IMR-90 (cell line): ENCODE data around the gene OR10A3. TPM values are rescaled to one million over a fixed set of nuclear protein-coding genes. Genes with fewer than 3 reads are reported as not detected.

Source experiments
- ATAC-seq: fragments of 200-7000 bp; cut with Tn5 transposase; 2 replicates; pipeline ENCODE4 v1.9.1; 2020; ENCODE audit warnings: low read depth, mild to moderate bottlenecking, moderate library complexity
- BruUV-seq: library from RNA; stranded (reverse); fragments of 400-500 nt; replicated peaks from 2 replicates; lab custom pipeline; 2021; lab: Mats Ljungman, UMichigan
- CTCF ChIA-PET: fragments of 300-600 bp; formaldehyde crosslinking; extraction: SDS; loops from one replicate; lab custom pipeline; 2021; ENCODE audit warnings: antibody characterized with exemption; lab: Yijun Ruan, JAX
- POLR2A ChIA-PET: fragments of 300-600 bp; sonication (Branson Sonifier 250); formaldehyde crosslinking; loops from one replicate; lab custom pipeline; 2022; ENCODE audit warnings: antibody characterized with exemption; ENCODE audit not compliant: unreplicated experiment; lab: Charles Lee
- DNase-seq: peaks from one replicate; pipeline ENCODE4 v3.0.0; 2013
- H2AFZ ChIP-seq: replicated peaks from 2 replicates; pipeline ENCODE3; 2013; ENCODE audit warnings: low read length, mild to moderate bottlenecking; ENCODE audit not compliant: poor library complexity
- H2AK5ac ChIP-seq: 2 replicates; pipeline ENCODE4 v1.6.1; 2013; ENCODE audit warnings: low read depth, low read length, inconsistent platforms
- H2AK9ac ChIP-seq: replicated peaks from 2 replicates; pipeline ENCODE3; 2013; ENCODE audit warnings: mild to moderate bottlenecking, low read depth, low read length, moderate library complexity; ENCODE audit not compliant: poor library complexity
- H2BK120ac ChIP-seq: 2 replicates; pipeline ENCODE4 v1.6.1; 2013; ENCODE audit warnings: low read depth, low read length, inconsistent platforms
- H2BK15ac ChIP-seq: 3 replicates; pipeline ENCODE4 v1.6.1; 2013; ENCODE audit warnings: low read depth, low read length, inconsistent platforms
- H2BK20ac ChIP-seq: 2 replicates; pipeline ENCODE4 v1.6.1; 2013; ENCODE audit warnings: low read depth, mild to moderate bottlenecking, inconsistent platforms, low read length, moderate library complexity
- H2BK5ac ChIP-seq: 2 replicates; pipeline ENCODE4 v1.6.1; 2013; ENCODE audit warnings: mild to moderate bottlenecking, low read depth, low read length, inconsistent platforms; ENCODE audit not compliant: poor library complexity, severe bottlenecking
- H3K14ac ChIP-seq: replicated peaks from 2 replicates; pipeline ENCODE4 v1.6.1; 2013; ENCODE audit warnings: low read depth, low read length, inconsistent platforms
- H3K18ac ChIP-seq: 2 replicates; pipeline ENCODE4 v1.6.1; 2013; ENCODE audit warnings: low read depth, low read length, control low read depth
- H3K23ac ChIP-seq: 2 replicates; pipeline ENCODE4 v1.6.1; 2013; ENCODE audit warnings: low read depth, low read length, inconsistent platforms
- H3K27ac ChIP-seq: 2 replicates; pipeline ENCODE4 v1.5.1; 2013; ENCODE audit warnings: mild to moderate bottlenecking, control low read depth, low read length; ENCODE audit not compliant: insufficient read depth
- H3K27me3 ChIP-seq: 2 replicates; pipeline ENCODE4 v1.6.1; 2013; ENCODE audit warnings: low read length; ENCODE audit not compliant: control insufficient read depth, insufficient read depth
- H3K36me3 ChIP-seq: 2 replicates; pipeline ENCODE4 v1.6.1; 2013; ENCODE audit warnings: low read length, mixed read lengths; ENCODE audit not compliant: control insufficient read depth, insufficient read depth
- H3K4ac ChIP-seq: 2 replicates; pipeline ENCODE4 v1.6.1; 2013; ENCODE audit warnings: low read depth, low read length, inconsistent platforms
- H3K4me1 ChIP-seq: 2 replicates; pipeline ENCODE4 v1.6.1; 2013; ENCODE audit warnings: low read length, mixed read lengths; ENCODE audit not compliant: control insufficient read depth, insufficient read depth
- H3K4me2 ChIP-seq: 2 replicates; pipeline ENCODE4 v1.6.1; 2013; ENCODE audit warnings: low read depth, mild to moderate bottlenecking, control low read depth, low read length, moderate library complexity
- H3K4me3 ChIP-seq: 2 replicates; pipeline ENCODE4 v1.5.1; 2013; ENCODE audit warnings: low read depth, mild to moderate bottlenecking, control low read depth, low read length, moderate library complexity; ENCODE audit not compliant: insufficient read depth
- H3K56ac ChIP-seq: 2 replicates; pipeline ENCODE4 v1.6.1; 2013; ENCODE audit warnings: low read length, inconsistent platforms; ENCODE audit not compliant: insufficient read depth; ENCODE audit errors: extremely low read depth
- H3K79me1 ChIP-seq, 2 experiments: 2 replicates each; pipeline ENCODE4 v1.6.1; 2013; ENCODE audit warnings: low read length in 2 of 2, inconsistent platforms in 1 of 2, low read depth in 1 of 2
- H3K9ac ChIP-seq: 2 replicates; pipeline ENCODE4 v1.6.1; 2013; ENCODE audit warnings: low read depth, low read length, control low read depth
- H3K9me1 ChIP-seq: 2 replicates; pipeline ENCODE4 v1.6.1; 2013; ENCODE audit warnings: low read length, inconsistent platforms; ENCODE audit not compliant: insufficient read depth
- H3K9me3 ChIP-seq: 2 replicates; pipeline ENCODE4 v1.6.1; 2013; ENCODE audit warnings: low read length; ENCODE audit not compliant: control insufficient read depth, insufficient read depth
- H4K20me1 ChIP-seq: 2 replicates; pipeline ENCODE4 v1.6.1; 2013; ENCODE audit warnings: low read length, inconsistent platforms; ENCODE audit not compliant: insufficient read depth
- H4K5ac ChIP-seq: 2 replicates; pipeline ENCODE4 v1.6.1; 2013; ENCODE audit warnings: mild to moderate bottlenecking, low read depth, low read length, control low read depth
- H4K8ac ChIP-seq, 2 experiments: 2 replicates each; pipeline ENCODE4 v1.6.1; 2013; ENCODE audit warnings: low read depth in 2 of 2, low read length in 2 of 2, control low read depth in 1 of 2, inconsistent platforms in 1 of 2
- H4K91ac ChIP-seq: 2 replicates; pipeline ENCODE4 v1.6.1; 2013; ENCODE audit warnings: low read depth, low read length, inconsistent platforms; ENCODE audit not compliant: insufficient read depth
- CEBPB ChIP-seq: IDR thresholded peaks from 2 replicates; pipeline ENCODE4 v1.6.1; 2012; ENCODE audit warnings: low read depth, low read length, improper control_type of control experiment
- CHD1 ChIP-seq: IDR thresholded peaks from 2 replicates; pipeline ENCODE4 v1.6.1; 2012; ENCODE audit warnings: low read depth, low read length, improper control_type of control experiment
- FOS ChIP-seq: fragments of 150-350 bp; IDR thresholded peaks from 2 replicates; pipeline ENCODE4 v1.6.1; 2016; ENCODE audit warnings: low read depth, low read length
- MAZ ChIP-seq: IDR thresholded peaks from 2 replicates; pipeline ENCODE4 v1.6.1; 2012; ENCODE audit warnings: low read depth, mild to moderate bottlenecking, low read length, improper control_type of control experiment, moderate library complexity, borderline replicate concordance
- NFE2L2 ChIP-seq: fragments of 150-350 bp; IDR thresholded peaks from 2 replicates; pipeline ENCODE4 v1.6.1; 2016; ENCODE audit warnings: low read depth, mild to moderate bottlenecking, low read length
- RFX5 ChIP-seq: IDR thresholded peaks from 2 replicates; pipeline ENCODE4 v1.8.0; 2012; ENCODE audit warnings: low read depth, mild to moderate bottlenecking, low read length, moderate library complexity
- SMC3 ChIP-seq: fragments of 150-350 bp; IDR thresholded peaks from 2 replicates; pipeline ENCODE4 v1.6.1; 2016; ENCODE audit warnings: low read depth, mild to moderate bottlenecking, antibody characterized with exemption, low read length, moderate library complexity
- WGBS, 2 experiments: methylation state at CpG; one replicate each; pipeline versions ENCODE4 v1.1.5 to v1.1.7; 2013; ENCODE audit warnings: missing lambda C conversion rate in 2 of 2; ENCODE audit not compliant: insufficient read length in 1 of 2; ENCODE audit errors: extremely low coverage in 2 of 2; 5-methylcytosine and 5-hydroxymethylcytosine counted together
- dilution Hi-C: fragments of 300-500 bp; cut with HindIII; formaldehyde crosslinking; loops from one replicate; pipeline ENCODE4 v1.14.3; 2018; ENCODE audit warnings: low sequenced_read_pairs; ENCODE audit not compliant: unreplicated experiment
- in situ Hi-C: fragments of 300-500 bp; cut with MboI; formaldehyde crosslinking; loops from 3 replicates; pipeline ENCODE4 v1.14.3; 2019; ENCODE audit warnings: low sequenced_read_pairs, inconsistent platforms, mixed read lengths
- intact Hi-C: fragments of 100-400 bp; cut with micrococcal nuclease; formaldehyde crosslinking; loops from 2 replicates; pipeline ENCODE4 v1.10.0; 2022
- polyA plus RNA-seq, 3 experiments: library from polyadenylated mRNA; depleted of rRNA; stranded (reverse); fragments of >200 nt; gene quantifications; 2 replicates each; pipeline ENCODE4 v1.2.3, GENCODE V29; 2012; ENCODE audit warnings: low replicate concordance in 1 of 3
- total RNA-seq: library from RNA; depleted of rRNA; stranded (reverse); fragments of >200 nt; gene quantifications from 2 replicates; pipeline ENCODE4 v1.2.3, GENCODE V29; 2012

OR10A3 gene
- total and polyA plus RNA-seq, 2 of the 4 experiments (the other 2 are of a cell fraction), result 0.03 TPM; not detected in 1

- Histone ChIP-seq H3K4me2 (no peak overlapping the region), H2BK5ac (peak overlapping the region; percentile 98), H2AK5ac (peak overlapping the region; percentile 49; the same call in 1 of the 2 replicates), H3K23ac (no peak overlapping the region), H3K56ac (no peak overlapping the region), H3K27me3 (no peaks in the 10 kb centered on the region), H2BK20ac (peak overlapping the region; percentile 15; the same call in 1 of the 2 replicates), H3K9me3 (no peaks in the 10 kb centered on the region), H3K4me3 (no peak overlapping the region), H3K9me1 (peaks cover 9% of the 10 kb centered on the region), H3K79me1 (peaks cover 0 to 8% of the 10 kb centered on the region in 2 experiments; a peak in 2 of 4 replicates), H2AK9ac (no peak overlapping the region), H4K20me1 (no peaks in the 10 kb centered on the region), H3K9ac (no peak overlapping the region), H4K91ac (no peak overlapping the region; the same call in 1 of the 2 replicates), H3K14ac (peak overlapping the region; percentile 55; the same call in 1 of the 2 replicates), H3K4me1 (peaks cover 28% of the 10 kb centered on the region), H2BK120ac (peak overlapping the region; percentile 79), H4K8ac (peak overlapping the region in 1 of 2 experiments; percentile 59; a peak in 2 of 4 replicates), H3K18ac (peak overlapping the region; percentile 43; the same call in 1 of the 2 replicates), H3K27ac (no peak overlapping the region), H4K5ac (peak overlapping the region; percentile 46; the same call in 1 of the 2 replicates), H3K36me3 (no peaks in the 10 kb centered on the region), H3K4ac (peak overlapping the region; percentile 66), H2BK15ac (peak overlapping the region; percentile 49; the same call in 1 of the 3 replicates), H2AFZ (peak overlapping the region; percentile 77)
- no TSS peak for BruUV-seq
- ATAC-seq, result no peak
- intact Hi-C loops (loop anchor here (5.0 kb wide), 1 partner anchor 78 kb away; no protein-coding TSS in a partner anchor), dilution Hi-C loops (no loop called here), in situ Hi-C loops (no loop called here)
- TF ChIP-seq SMC3 (no peak), MAZ (no peak), FOS (no peak), NFE2L2 (no peak), CEBPB (no peak), CHD1 (no peak), RFX5 (no peak)
- POLR2A ChIA-PET, result no interaction called here
- WGBS, 2 experiments, result no CpG with 5 or more reads among the region's 3 CpGs
- CTCF ChIA-PET, result interaction anchor here (1.3 kb wide), 1 partner anchor 17 kb away, joined by 7 read pairs; the partner anchor contains the start of gene EIF3F
- DNase-seq, result no peak
Measured at GRCh38 chr11:7969756-7970646, 28.5 kb upstream of the OR10A3 start.
